GM18505 (cell line): ENCODE data around the gene RIMS4.

ENCODE experiments used
- ATAC-seq: cut with Tn5 transposase; IDR thresholded peaks from one replicate; pipeline ENCODE4 v1.9.1; 2021; ENCODE audit not compliant: unreplicated experiment
- POLR2A ChIP-seq: IDR thresholded peaks from 4 replicates; pipeline ENCODE4 v1.6.1; 2011; ENCODE audit warnings: borderline replicate concordance; ENCODE audit not compliant: insufficient read depth, insufficient read length; ENCODE audit errors: extremely low read depth

RIMS4 gene

DNA sequence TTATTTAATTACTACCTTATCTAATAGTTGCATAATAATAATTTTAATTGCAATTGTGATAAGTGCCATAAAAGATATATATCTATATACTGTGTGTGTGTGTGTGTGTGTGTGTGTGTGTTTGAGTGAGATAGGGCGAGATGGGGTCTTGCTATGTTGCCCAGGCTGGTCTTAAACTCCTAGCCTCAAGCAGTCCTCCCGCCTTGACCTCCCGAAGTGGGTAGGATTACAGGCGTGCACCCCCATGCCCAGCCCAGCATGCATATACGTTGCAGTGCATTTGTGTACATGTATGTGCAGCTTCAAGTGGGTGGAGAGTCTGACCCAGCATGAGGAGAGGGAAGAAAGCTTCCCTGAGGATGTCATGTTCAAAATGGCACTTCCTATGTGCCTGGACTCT lies 4.6 kb upstream of the RIMS4 start:
- no peak for ATAC-seq
- no peak for TF ChIP-seq POLR2A

DNA sequence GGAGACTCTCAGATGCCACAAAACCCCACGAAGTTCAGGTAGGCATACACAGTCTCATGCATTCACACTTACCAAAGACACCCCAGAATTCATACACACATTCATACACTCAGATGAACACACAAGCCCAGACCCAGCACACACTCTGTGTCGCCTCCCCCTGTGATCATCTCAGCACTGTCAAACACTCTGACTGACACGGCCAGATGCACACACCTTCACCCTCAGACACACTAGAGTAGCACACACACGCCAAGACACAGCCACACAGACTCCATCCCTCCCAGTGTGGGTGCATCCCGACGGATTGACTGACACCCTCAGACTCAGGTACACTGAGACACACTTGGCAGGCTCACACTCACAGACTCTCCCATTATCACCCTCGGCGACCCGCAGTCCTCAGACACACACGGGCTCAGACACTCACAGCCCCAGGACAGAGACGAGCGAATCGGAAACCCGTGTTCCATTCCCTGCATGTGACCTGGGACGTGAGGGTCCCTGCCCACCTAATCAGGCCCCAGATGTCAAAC lies 872 bp upstream of the RIMS4 start:
- no peak for ATAC-seq
- no peak for TF ChIP-seq POLR2A

DNA sequence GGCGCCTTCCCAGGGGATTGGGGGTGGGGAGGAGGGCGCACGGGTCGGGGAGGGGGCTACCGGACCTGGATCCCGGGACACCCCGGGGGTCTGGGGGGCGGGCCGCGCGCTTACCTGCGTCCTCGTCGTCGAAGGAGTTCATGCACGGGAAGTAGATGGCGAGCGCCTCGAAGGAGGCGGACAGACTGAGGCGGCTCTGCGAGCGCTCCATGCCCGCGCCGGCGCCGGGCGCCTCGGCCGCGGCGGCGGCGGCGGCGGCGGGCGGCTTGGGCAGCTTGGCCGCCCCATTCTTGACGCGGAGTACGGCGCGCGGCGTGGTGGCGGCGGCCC lies 320 bp downstream of the RIMS4 start:
- ATAC-seq = no peak
- TF ChIP-seq POLR2A = no peak

DNA sequence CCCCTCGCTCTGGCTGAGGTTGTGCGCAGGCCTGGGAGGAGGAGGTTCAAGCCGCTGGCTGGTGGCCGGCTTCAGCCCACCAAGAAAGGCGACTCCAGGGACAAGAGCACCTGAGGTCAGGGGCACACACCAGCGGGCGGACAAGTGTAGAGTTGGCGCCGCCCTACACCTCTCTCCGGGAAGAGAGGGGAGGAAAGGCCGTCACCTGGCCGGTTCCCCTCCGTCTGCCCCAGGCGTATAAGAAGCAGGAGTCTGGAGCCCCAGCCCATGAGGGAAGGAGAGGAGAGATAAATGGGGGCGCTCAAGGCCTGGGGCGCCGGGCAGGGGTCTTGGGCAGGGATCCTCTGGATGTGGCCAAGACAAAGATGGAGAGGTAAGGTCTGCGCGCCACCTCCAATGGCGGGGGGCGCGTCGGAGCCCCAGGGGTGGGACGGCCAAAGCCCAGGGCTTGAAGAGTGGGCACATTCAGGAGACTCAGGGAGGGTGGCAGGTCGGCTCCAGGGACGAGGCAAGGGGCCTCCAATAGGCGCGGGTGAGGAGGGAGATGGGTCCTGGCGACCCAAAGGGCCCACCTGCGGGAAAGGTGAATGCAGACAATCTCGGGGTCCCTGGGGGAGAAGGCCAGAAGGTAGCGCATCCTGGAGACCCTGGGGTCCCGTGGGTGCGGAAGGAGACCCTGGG lies 826 bp downstream of the RIMS4 start:
- TF ChIP-seq POLR2A = no peak
- no peak for ATAC-seq

DNA sequence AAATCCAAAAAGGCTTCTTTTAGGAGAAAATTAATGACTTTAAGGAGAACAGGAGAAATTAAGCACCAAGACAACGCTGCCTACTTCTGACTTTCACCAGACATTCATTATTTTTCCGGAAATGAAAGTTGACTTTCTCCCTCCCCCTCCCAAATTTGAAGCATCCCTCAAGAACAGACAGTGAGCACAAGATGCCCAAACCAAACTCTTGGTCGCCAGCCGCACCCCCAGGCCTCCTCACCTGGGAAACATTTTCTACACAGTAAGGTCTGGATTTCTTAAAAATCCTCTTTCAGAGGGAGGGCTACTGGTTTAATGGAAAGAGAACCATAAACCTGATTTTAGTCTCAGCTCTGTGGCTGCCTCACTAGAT lies 2.7 kb downstream of the RIMS4 start:
- TF ChIP-seq POLR2A = no peak
- no peak for ATAC-seq

DNA sequence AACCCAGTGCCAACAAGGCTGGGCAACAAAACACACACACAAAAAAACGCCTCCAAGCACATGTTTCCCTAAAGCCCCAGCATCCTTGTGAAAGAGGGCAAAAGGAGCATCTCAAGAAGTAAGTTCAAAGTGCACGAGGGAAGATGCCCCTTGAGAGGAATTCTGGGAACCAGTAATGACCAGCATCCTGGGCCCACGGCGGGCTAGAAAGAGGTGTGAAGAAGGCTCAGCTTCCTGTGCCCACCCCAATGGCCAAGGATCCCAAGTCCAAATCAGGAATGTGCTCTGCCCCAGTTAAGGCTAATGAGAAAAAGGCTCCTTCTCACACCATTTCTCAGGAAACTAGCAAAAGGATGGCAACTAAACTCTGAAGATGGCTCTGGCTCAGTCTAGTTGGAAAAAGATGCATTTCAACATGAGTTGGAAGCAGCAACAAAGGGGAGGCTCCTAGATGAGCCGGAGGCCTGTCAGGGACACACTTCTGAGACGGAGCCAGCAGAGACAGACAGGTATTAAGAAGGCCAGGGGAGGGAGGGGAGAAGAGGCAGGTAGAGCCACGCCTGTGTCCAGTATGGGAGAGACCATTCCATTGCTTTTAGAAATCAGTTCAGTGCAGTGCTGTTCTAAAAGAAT lies 3.2 kb downstream of the RIMS4 start:
- ATAC-seq = no peak
- no peak for TF ChIP-seq POLR2A

DNA sequence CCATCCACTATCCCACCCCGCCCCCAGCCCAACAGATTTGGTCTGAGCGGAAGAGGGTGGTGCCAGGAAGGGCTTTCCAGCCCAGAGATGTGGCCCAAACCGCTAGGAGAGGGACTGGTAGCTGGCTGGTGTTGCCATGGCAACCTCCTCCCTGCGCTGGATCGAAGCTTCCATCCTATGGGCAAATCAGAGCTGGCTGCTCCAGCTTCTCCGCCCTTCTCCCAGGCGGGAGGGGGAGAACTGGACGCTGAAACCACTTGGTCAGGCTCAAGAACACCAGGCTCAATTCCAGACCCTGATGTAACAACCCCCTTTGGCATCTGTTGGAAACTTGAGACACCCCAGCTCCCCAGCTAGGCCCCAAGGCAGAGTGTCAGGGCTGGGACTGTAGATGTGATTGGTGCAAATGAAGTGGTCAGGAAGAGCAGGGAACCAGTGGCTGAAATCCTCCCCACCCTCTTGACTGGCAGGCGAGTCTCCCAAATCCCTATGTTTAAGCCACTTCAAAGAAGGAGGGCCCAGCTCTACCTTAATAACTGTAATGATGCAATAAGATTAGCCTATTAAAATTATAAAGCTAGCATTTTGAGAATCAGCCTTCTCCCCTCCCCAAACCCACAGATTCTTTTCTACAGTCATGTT lies 4.2 kb downstream of the RIMS4 start:
- no peak for TF ChIP-seq POLR2A
- no peak for ATAC-seq

DNA sequence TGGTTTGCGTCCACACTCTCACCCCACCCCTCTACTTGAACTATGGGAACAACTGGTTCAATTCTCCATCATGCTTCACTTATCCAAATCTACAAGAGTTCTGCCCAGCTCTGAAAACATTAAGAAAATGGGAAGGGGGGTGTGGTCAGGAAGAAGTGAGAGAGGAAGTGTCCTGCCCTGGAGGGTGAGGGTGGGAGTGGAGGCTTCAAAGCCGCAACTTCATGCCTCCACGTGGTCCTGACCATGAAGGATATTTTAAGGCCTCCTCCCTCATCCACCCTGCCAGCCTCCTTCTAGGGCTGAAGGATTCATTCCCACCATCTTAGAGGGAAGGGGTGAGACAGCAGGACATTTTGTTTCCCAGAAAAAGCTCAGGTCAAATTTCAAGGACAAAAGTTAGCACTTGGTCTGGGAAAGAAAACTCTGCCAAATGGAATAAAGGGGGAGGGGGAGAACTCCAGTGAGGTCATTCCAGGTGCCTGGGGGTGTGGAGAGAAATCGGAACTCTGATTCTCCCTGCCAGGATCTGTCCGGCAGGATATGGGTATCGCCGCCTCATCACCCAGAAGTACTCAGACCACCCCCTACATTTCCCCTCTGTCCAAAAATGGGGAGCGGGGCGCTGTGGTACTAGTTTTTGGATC lies 4.9 kb downstream of the RIMS4 start:
- no peak for TF ChIP-seq POLR2A
- ATAC-seq = no peak

DNA sequence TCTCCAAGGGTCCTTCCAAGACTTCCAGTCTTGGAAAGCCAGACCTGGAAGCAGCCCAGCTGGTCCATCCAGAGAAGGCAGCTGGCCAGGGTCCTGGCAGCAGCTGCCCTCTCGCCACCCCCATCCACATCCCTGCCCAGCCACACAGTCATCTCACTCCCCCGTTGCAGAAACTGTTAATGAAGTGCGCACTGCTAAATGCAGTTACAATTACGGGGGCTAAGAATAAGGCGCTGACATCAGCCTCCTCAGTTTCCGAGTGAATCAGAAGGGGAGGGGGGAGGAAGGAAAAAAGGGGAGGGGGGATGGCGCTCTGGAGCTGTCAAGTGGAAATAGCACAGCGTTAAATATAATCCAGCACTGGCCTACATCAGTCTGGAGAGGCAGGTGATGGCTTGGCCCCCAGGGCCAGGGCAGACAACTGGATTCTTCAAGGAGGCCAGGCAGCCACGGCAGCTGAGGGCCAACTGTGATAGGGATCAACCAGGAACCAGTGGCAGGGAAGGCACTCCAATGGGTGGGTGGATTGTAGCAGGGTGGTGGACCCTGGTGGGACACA lies 6.9 kb downstream of the RIMS4 start:
- no peak for TF ChIP-seq POLR2A

DNA sequence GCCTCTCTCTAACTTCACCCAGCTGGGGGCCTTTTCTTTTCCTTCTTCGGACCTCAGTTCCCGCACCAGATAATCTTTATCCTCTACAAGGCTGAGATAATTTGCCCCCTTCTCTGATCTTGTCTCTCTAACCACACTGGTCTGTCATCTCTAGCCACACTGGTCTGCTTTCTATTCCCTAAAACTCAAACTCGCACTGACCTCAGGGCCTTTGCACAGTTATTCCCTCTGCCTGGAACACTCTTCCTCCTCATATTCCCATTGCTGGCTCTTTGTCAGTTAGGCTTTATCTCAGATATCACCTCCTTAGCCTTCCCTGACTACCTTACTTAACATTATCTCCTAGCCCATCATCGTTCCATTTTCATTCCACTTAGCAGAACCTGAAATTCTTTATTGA lies 7.6 kb downstream of the RIMS4 start:
- no peak for ATAC-seq
- TF ChIP-seq POLR2A = no peak

More for the DNA sequence above, 6.9 kb downstream of the RIMS4 start:
- ATAC-seq = no peak

DNA sequence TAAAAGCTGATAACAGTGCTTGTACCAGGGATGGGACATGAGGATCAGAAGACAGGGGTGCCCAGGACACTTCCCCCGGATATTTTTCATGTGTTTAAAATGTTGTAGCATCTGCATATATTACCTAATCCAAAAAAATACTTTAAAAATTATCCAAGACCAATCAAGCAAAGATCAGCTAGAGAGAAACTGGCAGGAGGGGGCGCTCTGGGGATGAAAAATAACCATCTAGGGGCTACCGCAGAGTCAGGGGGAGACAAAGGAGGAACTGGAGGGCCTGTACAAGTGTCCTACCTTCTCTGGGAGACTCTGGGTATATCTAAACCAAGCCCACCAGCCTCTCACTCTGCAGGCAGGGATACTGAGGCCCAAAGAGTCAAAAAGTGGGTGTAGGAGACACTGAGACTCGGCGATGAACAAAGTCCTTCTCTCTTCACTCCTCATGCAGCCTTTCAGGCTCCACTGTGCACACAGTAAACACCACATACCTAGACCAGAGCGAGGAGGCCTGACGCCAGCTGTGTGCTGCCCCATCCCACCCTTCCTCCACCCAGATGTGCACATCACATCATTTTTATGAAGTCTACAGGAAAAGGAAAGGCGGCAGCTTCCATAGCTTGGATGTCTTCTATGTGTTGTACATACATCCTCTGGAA lies 9.8 kb downstream of the RIMS4 start:
- no peak for ATAC-seq
- TF ChIP-seq POLR2A = no peak

DNA sequence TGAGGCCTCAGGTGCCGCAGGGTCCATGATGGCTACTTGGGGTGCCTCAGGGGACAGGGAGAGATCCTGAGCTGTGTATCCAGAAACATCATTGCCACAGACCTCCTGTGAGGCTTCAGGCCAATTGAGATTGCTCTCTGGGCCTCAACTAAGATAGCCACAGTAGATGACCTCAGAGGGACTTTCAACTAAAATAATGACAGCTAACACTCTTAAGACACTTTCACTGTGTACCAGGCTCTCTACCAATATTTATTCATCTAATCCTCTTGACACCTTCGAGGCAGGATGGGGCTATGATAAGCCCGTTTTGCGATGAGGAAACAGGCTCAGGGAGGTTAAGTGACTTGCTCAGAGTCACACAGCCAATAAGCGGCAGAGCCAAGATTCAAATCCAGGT lies 10.7 kb downstream of the RIMS4 start:
- no peak for ATAC-seq
- TF ChIP-seq POLR2A = no peak
